B cell (primary cell): ENCODE measurements around the gene DPP10. TPM values are rescaled to one million over a fixed set of nuclear protein-coding genes. Genes with fewer than 3 reads are reported as not detected.

ENCODE experiments used
- ATAC-seq: fragments of 200-7000 bp; cut with Tn5 transposase; one replicate; pipeline ENCODE4 v1.10.0; 2021; ENCODE audit warnings: low read depth, mild to moderate bottlenecking, moderate number of reproducible peaks, moderate library complexity
- CTCF ChIA-PET: fragments of 350-600 bp; sonication (Branson Sonifier 250); formaldehyde crosslinking; loops from one replicate; lab custom pipeline; 2021; ENCODE audit warnings: antibody characterized with exemption, inconsistent platforms; lab: Charles Lee
- POLR2A ChIA-PET: fragments of 350-600 bp; sonication (Branson Sonifier 250); formaldehyde crosslinking; loops from one replicate; lab custom pipeline; 2021; ENCODE audit warnings: antibody characterized with exemption; lab: Charles Lee
- DNase-seq: peaks from one replicate; pipeline ENCODE4 v3.0.0; 2013
- H2AFZ ChIP-seq: 2 replicates; pipeline ENCODE4 v1.6.1; 2012; ENCODE audit warnings: mild to moderate bottlenecking, low read depth, low read length; ENCODE audit not compliant: insufficient read depth, poor library complexity, severe bottlenecking
- H3K27ac ChIP-seq, 2 donors: 1 replicate in 1 of 2; 2 replicates in 1 of 2; pipeline ENCODE4 v1.5.1; 2012 to 2013; ENCODE audit warnings: low read length in 2 of 2, mild to moderate bottlenecking in 2 of 2, moderate library complexity in 1 of 2
- H3K27me3 ChIP-seq, 4 experiments: fragments of 200-600 bp in 1 of 4; sonication (generic) in 1 of 4; replicated peaks in 1 of 4; 1 replicate in 2 of 4; 2 replicates in 2 of 4; pipeline versions ENCODE4 v1.6.1 to v1.7.0; 2013 to 2016; ENCODE audit warnings: low read length in 3 of 4, mild to moderate bottlenecking in 2 of 4, mixed read lengths in 1 of 4, moderate library complexity in 1 of 4; ENCODE audit not compliant: insufficient read depth in 4 of 4, control insufficient read depth in 3 of 4; ENCODE audit errors: control extremely low read depth in 1 of 4
- H3K36me3 ChIP-seq, 2 experiments: replicated peaks in 1 of 2; 1 replicate in 1 of 2; 2 replicates in 1 of 2; pipeline versions ENCODE4 v1.6.1 to v1.7.1; 2013; ENCODE audit warnings: low read length in 1 of 2; ENCODE audit not compliant: insufficient read depth in 2 of 2, control insufficient read depth in 1 of 2; ENCODE audit errors: control extremely low read depth in 1 of 2, extremely low read depth in 1 of 2
- H3K4me1 ChIP-seq, 2 donors: fragments of 200-600 bp in 1 of 2; sonication (generic) in 1 of 2; 1 replicate in 1 of 2; 2 replicates in 1 of 2; pipeline versions ENCODE4 v1.5.1 to v1.6.1; 2013 to 2017; ENCODE audit warnings: low read length in 2 of 2; ENCODE audit not compliant: control insufficient read depth in 2 of 2, insufficient read depth in 2 of 2
- H3K4me2 ChIP-seq: replicated peaks from 2 replicates; pipeline ENCODE3; 2012; ENCODE audit warnings: mild to moderate bottlenecking, low read depth, low read length; ENCODE audit not compliant: poor library complexity, severe bottlenecking
- H3K4me3 ChIP-seq, 5 experiments: fragments of 200-600 bp in 1 of 5; sonication (generic) in 1 of 5; 1 replicate in 3 of 5; 2 replicates in 2 of 5; pipeline versions ENCODE4 v1.5.1 to v1.7.0; 2011 to 2016; ENCODE audit warnings: low read length in 4 of 5, mild to moderate bottlenecking in 4 of 5, low read depth in 2 of 5, control low read depth in 1 of 5, moderate library complexity in 1 of 5; ENCODE audit not compliant: insufficient read depth in 1 of 5; ENCODE audit errors: control extremely low read depth in 1 of 5, extremely low read depth in 1 of 5
- H3K79me2 ChIP-seq: fragments of 200-600 bp; sonication (generic); one replicate; pipeline ENCODE4 v1.6.0; 2016; ENCODE audit warnings: low read length; ENCODE audit not compliant: control insufficient read depth, insufficient read depth
- H3K9ac ChIP-seq: fragments of 200-600 bp; sonication (generic); 2 replicates; pipeline ENCODE4 v1.6.1; 2017; ENCODE audit warnings: mild to moderate bottlenecking, low read length, moderate library complexity
- H3K9me3 ChIP-seq, 3 donors: one replicate each; pipeline versions ENCODE4 v1.6.1 to v1.7.1; 2013; ENCODE audit warnings: low read length in 2 of 3; ENCODE audit not compliant: control insufficient read depth in 2 of 3, insufficient read depth in 1 of 3; ENCODE audit errors: control extremely low read depth in 1 of 3
- H4K20me1 ChIP-seq: 2 replicates; pipeline ENCODE4 v1.6.0; 2012; ENCODE audit warnings: mild to moderate bottlenecking, low read length; ENCODE audit not compliant: insufficient read depth, control insufficient read depth, poor library complexity, severe bottlenecking
- H3K27ac Mint-ChIP-seq: one replicate; pipeline ENCODE4 v1.8.0; 2021; ENCODE audit warnings: mixed read lengths
- H3K27me3 Mint-ChIP-seq: one replicate; pipeline ENCODE4 v1.8.0; 2021; ENCODE audit warnings: mixed read lengths
- H3K4me1 Mint-ChIP-seq: one replicate; pipeline ENCODE4 v1.8.0; 2021; ENCODE audit warnings: mixed read lengths
- H3K4me3 Mint-ChIP-seq: one replicate; pipeline ENCODE4 v1.8.0; 2021; ENCODE audit warnings: mixed read lengths
- H3K9me3 Mint-ChIP-seq: one replicate; pipeline ENCODE4 v1.8.0; 2022; ENCODE audit warnings: mixed read lengths; ENCODE audit not compliant: insufficient read depth
- CTCF ChIP-seq: fragments of 200-600 bp; IDR thresholded peaks from one replicate; pipeline ENCODE4 v1.8.0; 2022; ENCODE audit warnings: antibody characterized with exemption, mild to moderate bottlenecking
- EZH2 ChIP-seq: IDR thresholded peaks from 2 replicates; pipeline ENCODE4 v1.6.1; 2012; ENCODE audit warnings: borderline replicate concordance, low read depth, mild to moderate bottlenecking, moderate library complexity, low read length; ENCODE audit not compliant: insufficient read depth, poor library complexity, severe bottlenecking
- WGBS: methylation state at CpG from one replicate; pipeline ENCODE4 v1.1.5; 2013; ENCODE audit warnings: missing lambda C conversion rate; ENCODE audit not compliant: insufficient coverage; 5-methylcytosine and 5-hydroxymethylcytosine counted together
- intact Hi-C: fragments of 100-400 bp; cut with micrococcal nuclease; formaldehyde crosslinking; loops from one replicate; pipeline ENCODE4 v1.10.0; 2022
- polyA plus RNA-seq: library from polyadenylated mRNA; depleted of rRNA; stranded (reverse); fragments of >200 nt; gene quantifications from 2 replicates; pipeline ENCODE4 v1.2.3, GENCODE V29; 2012
- total RNA-seq, 2 donors: library from RNA; stranded (reverse); fragments of 120-200 nt in 1 of 2; gene quantifications; 1 replicate in 1 of 2; 2 replicates in 1 of 2; pipeline versions ENCODE4 v1.2.3 to v1.2.4, GENCODE V29; 2013 to 2022

DPP10 gene
- total and polyA plus RNA-seq, 2 donors (not counting 1 experiment from before 2014, with no cell fraction given) = not detected

GRCh38 chr2:115650827-115651226 lies 1208.4 kb downstream of the DPP10 start:
- no CpG with 5 or more reads among the region's 2 CpGs for WGBS
- Histone ChIP-seq H3K36me3 (no peaks in the 10 kb centered on the region), H3K9ac (no peak overlapping the region), H3K79me2 (no peaks in the 10 kb centered on the region), H3K27ac (no peak overlapping the region), H3K4me1 (no peaks in the 10 kb centered on the region), H4K20me1 (no peaks in the 10 kb centered on the region), H3K27me3 (no peaks in the 10 kb centered on the region), H2AFZ (no peak overlapping the region), H3K9me3 (no peaks in the 10 kb centered on the region), H3K4me2 (no peak overlapping the region), H3K4me3 (no peak overlapping the region)
- ChIA-PET POLR2A (no interaction called here), CTCF (no interaction called here)
- no peak for TF ChIP-seq CTCF
- ATAC-seq = no peak
- H3K27me3 Mint-ChIP-seq = no peaks in the 10 kb centered on the region
- peaks cover 3% of the 10 kb centered on the region for H3K9me3 Mint-ChIP-seq
- no peaks in the 10 kb centered on the region for H3K4me1 Mint-ChIP-seq
- DNase-seq = no peak
- no peak overlapping the region for H3K4me3 Mint-ChIP-seq
- intact Hi-C loops = no loop called here
- H3K27ac Mint-ChIP-seq = no peak overlapping the region

GRCh38 chr2:115652652-115653051 lies 1210.2 kb downstream of the DPP10 start:
- Histone ChIP-seq H3K4me3 (no peak overlapping the region), H4K20me1 (no peaks in the 10 kb centered on the region), H3K79me2 (no peaks in the 10 kb centered on the region), H3K9ac (no peak overlapping the region), H3K27me3 (no peaks in the 10 kb centered on the region), H3K4me2 (no peak overlapping the region), H3K4me1 (no peaks in the 10 kb centered on the region), H2AFZ (no peak overlapping the region), H3K36me3 (no peaks in the 10 kb centered on the region), H3K9me3 (no peaks in the 10 kb centered on the region), H3K27ac (no peak overlapping the region)
- Mint-ChIP-seq H3K4me1 (no peaks in the 10 kb centered on the region), H3K27me3 (no peaks in the 10 kb centered on the region), H3K4me3 (no peak overlapping the region), H3K9me3 (peaks cover 2% of the 10 kb centered on the region), H3K27ac (no peak overlapping the region)
- no peak for TF ChIP-seq EZH2
- TF ChIP-seq CTCF = no peak
- ChIA-PET POLR2A (no interaction called here), CTCF (no interaction called here)
- WGBS = 83% methylated on average over 1 of the region's 4 CpGs
- ATAC-seq = no peak
- DNase-seq = no peak
- intact Hi-C loops = no loop called here
